ENCODE data around the gene MEI1.

Gene MEI1

GRCh38 chr22:41831383-41831782 lies 132.1 kb downstream of the MEI1 start:
- TF ChIP-seq CTCF (IDR thresholded peaks at IDR 0.05; ENCODE audit: low read depth, low read length, poor library complexity, severe bottlenecking) (no peak), EZH2phosphoT487 (IDR thresholded peaks at IDR 0.05; ENCODE audit: borderline replicate concordance, low read length) (no peak)
- no peaks in the 10 kb centered on the region for H3K9me2 ChIP-seq (replicated peaks; ENCODE audit: control insufficient read depth, low read length)
- peaks cover 26% of the 10 kb centered on the region for H3F3A ChIP-seq (ENCODE audit: control insufficient read depth, insufficient read depth)
- peaks cover 10% of the 10 kb centered on the region for H4K20me1 ChIP-seq (ENCODE audit: control insufficient read depth, insufficient read depth, low read depth, low read length)
- H3K79me2 ChIP-seq (ENCODE audit: control insufficient read depth, low read length) = peaks cover 46% of the 10 kb centered on the region
- H3K27ac ChIP-seq (ENCODE audit: low read depth, low read length) = peak overlapping the region; percentile 88
- peaks cover 42% of the 10 kb centered on the region for H3K36me3 ChIP-seq (ENCODE audit: control insufficient read depth, low read length)
- H3K4me3 ChIP-seq (ENCODE audit: low read length) = peak overlapping the region; percentile 84
- peaks cover 52% of the 10 kb centered on the region for H3K4me1 ChIP-seq (ENCODE audit: control insufficient read depth, low read length)
- peak overlapping the region; percentile 89 for H3K4me2 ChIP-seq (ENCODE audit: low read length)
- peaks cover 5% of the 10 kb centered on the region; the same call in 1 of the 2 replicates for H3K9me3 ChIP-seq (ENCODE audit: control insufficient read depth, insufficient read depth, low read length)
- no peaks in the 10 kb centered on the region for H3K27me3 ChIP-seq (ENCODE audit: control insufficient read depth, low read length)

GRCh38 chr22:41831828-41832552 lies 132.7 kb downstream of the MEI1 start:
- Histone ChIP-seq H3K9me3 (ENCODE audit: control insufficient read depth, insufficient read depth, low read length) (peaks cover 5% of the 10 kb centered on the region; the same call in 1 of the 2 replicates), H3K79me2 (ENCODE audit: control insufficient read depth, low read length) (peaks cover 52% of the 10 kb centered on the region), H3K4me1 (ENCODE audit: control insufficient read depth, low read length) (peaks cover 54% of the 10 kb centered on the region), H3K9me2 (replicated peaks; ENCODE audit: control insufficient read depth, low read length) (no peaks in the 10 kb centered on the region), H3K36me3 (ENCODE audit: control insufficient read depth, low read length) (peaks cover 48% of the 10 kb centered on the region), H3K4me3 (ENCODE audit: low read length) (peak overlapping the region; percentile 84), H3K27me3 (ENCODE audit: control insufficient read depth, low read length) (no peaks in the 10 kb centered on the region), H3F3A (ENCODE audit: control insufficient read depth, insufficient read depth) (peaks cover 26% of the 10 kb centered on the region), H3K27ac (ENCODE audit: low read depth, low read length) (peak overlapping the region; percentile 88), H4K20me1 (ENCODE audit: control insufficient read depth, insufficient read depth, low read depth, low read length) (peaks cover 16% of the 10 kb centered on the region), H3K4me2 (ENCODE audit: low read length) (peak overlapping the region; percentile 89)
- TF ChIP-seq CTCF (IDR thresholded peaks at IDR 0.05; ENCODE audit: low read depth, low read length, poor library complexity, severe bottlenecking) = no peak
- no peak for TF ChIP-seq EZH2phosphoT487 (IDR thresholded peaks at IDR 0.05; ENCODE audit: borderline replicate concordance, low read length)

GRCh38 chr22:41832553-41833368 lies 133.5 kb downstream of the MEI1 start, which contains the start of gene SREBF2:
Gene SREBF2, plus strand, starts transcription at chr22:41833105. Its CDS starts 166 bp downstream, at chr22:41833271.
- H3K4me1 ChIP-seq (ENCODE audit: control insufficient read depth, low read length) = peaks cover 54% of the 10 kb centered on the region
- no peaks in the 10 kb centered on the region for H3K27me3 ChIP-seq (ENCODE audit: control insufficient read depth, low read length)
- H3K36me3 ChIP-seq (ENCODE audit: control insufficient read depth, low read length) = peaks cover 52% of the 10 kb centered on the region
- no peaks in the 10 kb centered on the region for H3K9me2 ChIP-seq (replicated peaks; ENCODE audit: control insufficient read depth, low read length)
- H3K79me2 ChIP-seq (ENCODE audit: control insufficient read depth, low read length) = peaks cover 59% of the 10 kb centered on the region
- peak within 1 kb of the TSS; percentile 84 for H3K4me3 ChIP-seq (ENCODE audit: low read length)
- TF ChIP-seq EZH2phosphoT487 (IDR thresholded peaks at IDR 0.05; ENCODE audit: borderline replicate concordance, low read length) (peak; percentile 78; the same call in 1 of the 2 replicates), CTCF (IDR thresholded peaks at IDR 0.05; ENCODE audit: low read depth, low read length, poor library complexity, severe bottlenecking) (no peak)
- H3K4me2 ChIP-seq (ENCODE audit: low read length) = peak within 1 kb of the TSS; percentile 94
- peaks cover 17% of the 10 kb centered on the region for H4K20me1 ChIP-seq (ENCODE audit: control insufficient read depth, insufficient read depth, low read depth, low read length)
- peaks cover 5% of the 10 kb centered on the region; the same call in 1 of the 2 replicates for H3K9me3 ChIP-seq (ENCODE audit: control insufficient read depth, insufficient read depth, low read length)
- H3F3A ChIP-seq (ENCODE audit: control insufficient read depth, insufficient read depth) = peaks cover 25% of the 10 kb centered on the region
- peak within 1 kb of the TSS; percentile 88 for H3K27ac ChIP-seq (ENCODE audit: low read depth, low read length)

Measured in DOHH2 (cell line).